Neural cell (in vitro differentiated cells): Measurements from ENCODE around the gene GATA6. TPM values are rescaled to one million over a fixed set of nuclear protein-coding genes. Genes with fewer than 3 reads are reported as not detected.

Experiments
- H2AFZ ChIP-seq: fragments of 200-600, 300-800 bp; sonication (generic), shearing (Covaris generic); 2 replicates; pipeline ENCODE4 v1.6.0; 2014; ENCODE audit warnings: low read depth, mild to moderate bottlenecking, antibody characterized with exemption, low read length, moderate library complexity
- H3F3A ChIP-seq: fragments of 200-600 bp; shearing (Covaris generic); 2 replicates; pipeline ENCODE4 v1.6.1; 2016; ENCODE audit warnings: mild to moderate bottlenecking, moderate library complexity, mixed read lengths, antibody characterized with exemption, low read length; ENCODE audit not compliant: insufficient read depth, poor library complexity, severe bottlenecking
- H3K27ac ChIP-seq: fragments of 200-600, 300-800 bp; sonication (generic), shearing (Covaris generic); 2 replicates; pipeline ENCODE4 v1.5.1; 2014; ENCODE audit warnings: mild to moderate bottlenecking, low read length, moderate library complexity
- H3K27me3 ChIP-seq: fragments of 300-800, 200-600 bp; sonication (generic), shearing (Covaris generic); 2 replicates; pipeline ENCODE4 v1.6.0; 2014; ENCODE audit warnings: mild to moderate bottlenecking, low read depth, low read length, moderate library complexity; ENCODE audit not compliant: insufficient read depth
- H3K36me3 ChIP-seq: fragments of 300-800, 200-600 bp; sonication (generic), shearing (Covaris generic); 2 replicates; pipeline ENCODE4 v1.5.1; 2014; ENCODE audit warnings: mild to moderate bottlenecking, antibody characterized with exemption, low read length, moderate library complexity; ENCODE audit not compliant: insufficient read depth
- H3K4me2 ChIP-seq: fragments of 300-800, 200-600 bp; sonication (generic), shearing (Covaris generic); 2 replicates; pipeline ENCODE4 v1.6.0; 2014; ENCODE audit warnings: mild to moderate bottlenecking, low read length
- H3K4me3 ChIP-seq: fragments of 300-800, 200-600 bp; sonication (generic), shearing (Covaris generic); 2 replicates; pipeline ENCODE4 v1.5.1; 2014; ENCODE audit warnings: mild to moderate bottlenecking, low read length, moderate library complexity
- H3K79me2 ChIP-seq: fragments of 200-600 bp; shearing (Covaris generic); replicated peaks from 2 replicates; pipeline ENCODE4 v1.6.0; 2014; ENCODE audit warnings: mild to moderate bottlenecking, low read length, moderate library complexity; ENCODE audit not compliant: insufficient read depth
- H3K9ac ChIP-seq: fragments of 300-800, 200-600 bp; sonication (generic), shearing (Covaris generic); 2 replicates; pipeline ENCODE4 v1.6.1; 2016; ENCODE audit warnings: mild to moderate bottlenecking, low read length, mixed read lengths
- H3K9me2 ChIP-seq: fragments of 200-600 bp; shearing (Covaris generic); 2 replicates; pipeline ENCODE4 v1.6.1; 2016; ENCODE audit warnings: mild to moderate bottlenecking, low read length, mixed read lengths; ENCODE audit not compliant: insufficient read depth
- H3K9me3 ChIP-seq: fragments of 200-600, 300-800 bp; sonication (generic), shearing (Covaris generic); 2 replicates; pipeline ENCODE4 v1.6.1; 2016; ENCODE audit warnings: mild to moderate bottlenecking, mixed run types, low read length, moderate library complexity, mixed read lengths
- H4K20me1 ChIP-seq: fragments of 200-600 bp; shearing (Covaris generic); 2 replicates; pipeline ENCODE4 v1.6.1; 2016; ENCODE audit warnings: mild to moderate bottlenecking, mixed run types; ENCODE audit not compliant: insufficient read depth
- EP300 ChIP-seq: fragments of 450-650 bp; conservative IDR thresholded peaks from 2 replicates; pipeline ENCODE4 v1.6.1; 2014; ENCODE audit warnings: antibody characterized with exemption, mild to moderate bottlenecking, moderate library complexity; ENCODE audit not compliant: poor library complexity, severe bottlenecking
- EZH2 ChIP-seq: fragments of 200-600, 300-800 bp; shearing (Covaris generic), sonication (generic); IDR thresholded peaks from 2 replicates; pipeline ENCODE4 v1.6.1; 2014; ENCODE audit warnings: antibody characterized with exemption, low read length, borderline replicate concordance, mild to moderate bottlenecking; ENCODE audit not compliant: insufficient read depth, poor library complexity, severe bottlenecking
- MXI1 ChIP-seq: fragments of 450-650 bp; conservative IDR thresholded peaks from 2 replicates; pipeline ENCODE4 v1.6.1; 2014; ENCODE audit warnings: antibody characterized with exemption, mild to moderate bottlenecking; ENCODE audit not compliant: poor library complexity, severe bottlenecking
- POLR2AphosphoS5 ChIP-seq: IDR thresholded peaks from 2 replicates; pipeline ENCODE4 v1.6.1; 2012
- RAD21 ChIP-seq: fragments of 450-650 bp; conservative IDR thresholded peaks from 2 replicates; pipeline ENCODE4 v1.6.1; 2014; ENCODE audit warnings: antibody characterized with exemption, mild to moderate bottlenecking, moderate library complexity
- SMC3 ChIP-seq: fragments of 450-650 bp; conservative IDR thresholded peaks from 2 replicates; pipeline ENCODE4 v1.6.1; 2014; ENCODE audit warnings: antibody characterized with exemption, mild to moderate bottlenecking, moderate library complexity; ENCODE audit not compliant: poor library complexity
- TAF1 ChIP-seq: IDR thresholded peaks from 2 replicates; pipeline ENCODE4 v1.6.1; 2012; ENCODE audit warnings: low read depth
- polyA plus RNA-seq: library from polyadenylated mRNA; depleted of rRNA; stranded (reverse); fragments of >200 nt; gene quantifications from 2 replicates; pipeline ENCODE4 v1.2.3, GENCODE V29; 2014
- TF ChIP-seq, protein P1 (sequence below): IDR thresholded peaks from 2 replicates; pipeline ENCODE4 v1.6.1; 2012; ENCODE audit warnings: borderline replicate concordance
- TF ChIP-seq, protein P2 (sequence below): fragments of 450-650 bp; IDR thresholded peaks from 2 replicates; pipeline ENCODE4 v1.5.1; 2014; ENCODE audit warnings: antibody characterized with exemption, mild to moderate bottlenecking, moderate library complexity; ENCODE audit not compliant: poor library complexity, severe bottlenecking

GATA6 gene
- polyA plus RNA-seq, 1 donor from 2014 or later = not detected

DNA sequence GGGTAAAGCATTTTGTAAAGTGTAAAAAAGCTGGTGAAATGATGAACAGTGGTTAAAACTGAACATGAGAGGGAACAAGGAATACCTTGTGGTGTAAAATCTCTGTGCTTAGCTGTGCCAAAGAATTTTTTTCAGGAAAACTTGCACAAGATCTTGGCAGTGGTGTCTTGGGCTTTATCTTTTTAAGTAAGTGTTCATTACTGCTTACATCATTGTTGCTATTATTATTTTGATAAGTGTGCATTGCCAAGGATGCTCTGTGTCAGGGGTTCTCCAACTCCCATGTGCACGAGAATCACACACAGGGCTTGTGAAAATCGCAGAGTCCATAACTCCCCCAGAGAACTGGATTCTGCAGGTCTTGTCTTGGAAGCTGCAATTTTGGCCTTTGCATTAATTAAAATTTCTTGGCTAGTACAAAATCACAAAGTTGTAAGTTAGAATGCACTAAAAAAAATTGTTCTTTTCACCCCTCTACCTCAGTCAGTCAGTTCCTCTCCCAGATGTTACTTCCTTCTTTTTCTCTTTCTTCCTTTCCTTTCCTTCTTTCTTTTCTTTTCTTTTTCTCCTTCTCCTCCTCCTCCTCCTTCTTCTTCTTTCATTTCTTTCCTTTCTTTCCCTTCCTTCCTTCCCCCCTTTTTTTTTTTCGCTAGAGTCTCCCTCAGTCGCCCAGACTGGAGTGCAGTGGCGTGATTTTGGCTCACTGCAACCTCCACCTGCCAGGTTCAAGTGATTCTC lies 37.8 kb downstream of the GATA6 start:
- no peak overlapping the region for H3K9ac ChIP-seq

GRCh38 chr18:22210311-22210754 lies 40.9 kb downstream of the GATA6 start:
- H3K4me2 ChIP-seq = no peak overlapping the region

More for the DNA sequence above, 37.8 kb downstream of the GATA6 start:
- H3K9me3 ChIP-seq = no peaks in the 10 kb centered on the region
- H3K9me2 ChIP-seq = no peaks in the 10 kb centered on the region
- H3F3A ChIP-seq = no peaks in the 10 kb centered on the region
- H2AFZ ChIP-seq = no peak overlapping the region
- no peaks in the 10 kb centered on the region for H4K20me1 ChIP-seq
- no peak overlapping the region for H3K4me2 ChIP-seq
- H3K27me3 ChIP-seq = no peaks in the 10 kb centered on the region
- H3K27ac ChIP-seq = no peak overlapping the region
- H3K4me3 ChIP-seq = no peak overlapping the region
- H3K79me2 ChIP-seq = no peaks in the 10 kb centered on the region
- H3K36me3 ChIP-seq = no peaks in the 10 kb centered on the region
- TF ChIP-seq SMC3 (no peak), EP300 (no peak), MXI1 (no peak), EZH2 (no peak), TAF1 (no peak)

DNA sequence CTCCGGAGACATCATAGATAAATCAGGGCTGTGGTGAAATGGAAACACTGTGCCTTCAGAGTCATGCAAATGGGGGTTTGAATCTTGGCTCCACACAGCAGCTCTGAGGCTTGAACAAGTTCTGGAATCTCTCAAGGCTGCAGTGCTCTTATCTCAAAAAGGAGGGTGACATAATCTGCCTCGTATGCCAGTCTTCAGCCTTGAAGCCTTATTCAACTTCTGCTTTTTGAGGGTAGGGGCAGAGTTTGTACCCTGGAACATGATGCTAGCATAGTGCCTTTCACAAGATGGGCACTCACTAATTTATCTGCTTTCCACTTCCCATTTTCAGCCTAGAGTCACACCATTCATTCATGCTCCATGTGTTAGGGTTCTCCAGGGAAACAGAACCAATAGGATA lies 42.3 kb downstream of the GATA6 start:
- TF ChIP-seq MXI1 = no peak
- TF ChIP-seq POLR2AphosphoS5 = no peak
- TF ChIP-seq RAD21 = no peak
- TF ChIP-seq, protein P1, sequence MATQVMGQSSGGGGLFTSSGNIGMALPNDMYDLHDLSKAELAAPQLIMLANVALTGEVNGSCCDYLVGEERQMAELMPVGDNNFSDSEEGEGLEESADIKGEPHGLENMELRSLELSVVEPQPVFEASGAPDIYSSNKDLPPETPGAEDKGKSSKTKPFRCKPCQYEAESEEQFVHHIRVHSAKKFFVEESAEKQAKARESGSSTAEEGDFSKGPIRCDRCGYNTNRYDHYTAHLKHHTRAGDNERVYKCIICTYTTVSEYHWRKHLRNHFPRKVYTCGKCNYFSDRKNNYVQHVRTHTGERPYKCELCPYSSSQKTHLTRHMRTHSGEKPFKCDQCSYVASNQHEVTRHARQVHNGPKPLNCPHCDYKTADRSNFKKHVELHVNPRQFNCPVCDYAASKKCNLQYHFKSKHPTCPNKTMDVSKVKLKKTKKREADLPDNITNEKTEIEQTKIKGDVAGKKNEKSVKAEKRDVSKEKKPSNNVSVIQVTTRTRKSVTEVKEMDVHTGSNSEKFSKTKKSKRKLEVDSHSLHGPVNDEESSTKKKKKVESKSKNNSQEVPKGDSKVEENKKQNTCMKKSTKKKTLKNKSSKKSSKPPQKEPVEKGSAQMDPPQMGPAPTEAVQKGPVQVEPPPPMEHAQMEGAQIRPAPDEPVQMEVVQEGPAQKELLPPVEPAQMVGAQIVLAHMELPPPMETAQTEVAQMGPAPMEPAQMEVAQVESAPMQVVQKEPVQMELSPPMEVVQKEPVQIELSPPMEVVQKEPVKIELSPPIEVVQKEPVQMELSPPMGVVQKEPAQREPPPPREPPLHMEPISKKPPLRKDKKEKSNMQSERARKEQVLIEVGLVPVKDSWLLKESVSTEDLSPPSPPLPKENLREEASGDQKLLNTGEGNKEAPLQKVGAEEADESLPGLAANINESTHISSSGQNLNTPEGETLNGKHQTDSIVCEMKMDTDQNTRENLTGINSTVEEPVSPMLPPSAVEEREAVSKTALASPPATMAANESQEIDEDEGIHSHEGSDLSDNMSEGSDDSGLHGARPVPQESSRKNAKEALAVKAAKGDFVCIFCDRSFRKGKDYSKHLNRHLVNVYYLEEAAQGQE = no peak
- no peak for TF ChIP-seq EZH2
- no peak for TF ChIP-seq SMC3
- TF ChIP-seq, protein P2, sequence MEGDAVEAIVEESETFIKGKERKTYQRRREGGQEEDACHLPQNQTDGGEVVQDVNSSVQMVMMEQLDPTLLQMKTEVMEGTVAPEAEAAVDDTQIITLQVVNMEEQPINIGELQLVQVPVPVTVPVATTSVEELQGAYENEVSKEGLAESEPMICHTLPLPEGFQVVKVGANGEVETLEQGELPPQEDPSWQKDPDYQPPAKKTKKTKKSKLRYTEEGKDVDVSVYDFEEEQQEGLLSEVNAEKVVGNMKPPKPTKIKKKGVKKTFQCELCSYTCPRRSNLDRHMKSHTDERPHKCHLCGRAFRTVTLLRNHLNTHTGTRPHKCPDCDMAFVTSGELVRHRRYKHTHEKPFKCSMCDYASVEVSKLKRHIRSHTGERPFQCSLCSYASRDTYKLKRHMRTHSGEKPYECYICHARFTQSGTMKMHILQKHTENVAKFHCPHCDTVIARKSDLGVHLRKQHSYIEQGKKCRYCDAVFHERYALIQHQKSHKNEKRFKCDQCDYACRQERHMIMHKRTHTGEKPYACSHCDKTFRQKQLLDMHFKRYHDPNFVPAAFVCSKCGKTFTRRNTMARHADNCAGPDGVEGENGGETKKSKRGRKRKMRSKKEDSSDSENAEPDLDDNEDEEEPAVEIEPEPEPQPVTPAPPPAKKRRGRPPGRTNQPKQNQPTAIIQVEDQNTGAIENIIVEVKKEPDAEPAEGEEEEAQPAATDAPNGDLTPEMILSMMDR = no peak
- no peak for TF ChIP-seq TAF1
- TF ChIP-seq EP300 = no peak
- no peak overlapping the region for H3K4me2 ChIP-seq
- no peaks in the 10 kb centered on the region for H3K36me3 ChIP-seq
- H3K9me3 ChIP-seq = no peaks in the 10 kb centered on the region
- H4K20me1 ChIP-seq = no peaks in the 10 kb centered on the region
- H3F3A ChIP-seq = no peaks in the 10 kb centered on the region
- no peak overlapping the region for H3K9ac ChIP-seq
- no peak overlapping the region for H3K27ac ChIP-seq
- no peak overlapping the region for H2AFZ ChIP-seq
- H3K27me3 ChIP-seq = no peaks in the 10 kb centered on the region
- no peak overlapping the region for H3K4me3 ChIP-seq
- no peaks in the 10 kb centered on the region for H3K9me2 ChIP-seq
- no peaks in the 10 kb centered on the region for H3K79me2 ChIP-seq

More at GRCh38 chr18:22210311-22210754, 40.9 kb downstream of the GATA6 start:
- no peaks in the 10 kb centered on the region for H4K20me1 ChIP-seq
- no peaks in the 10 kb centered on the region for H3K27me3 ChIP-seq
- no peak overlapping the region for H3K4me3 ChIP-seq
- no peaks in the 10 kb centered on the region for H3K9me2 ChIP-seq
- H3K79me2 ChIP-seq = no peaks in the 10 kb centered on the region
- no peaks in the 10 kb centered on the region for H3F3A ChIP-seq
- no peaks in the 10 kb centered on the region for H3K9me3 ChIP-seq
- H3K36me3 ChIP-seq = no peaks in the 10 kb centered on the region
- no peak overlapping the region for H2AFZ ChIP-seq
- TF ChIP-seq TAF1 (no peak), EZH2 (no peak), EP300 (no peak)
- H3K9ac ChIP-seq = no peak overlapping the region
- no peak overlapping the region for H3K27ac ChIP-seq
